Fibroblast of lung (primary cell): ENCODE results near the gene DGKG.
A peak's percentile ranks its signal among the peaks of the same experiment; 100 is the strongest.

ENCODE experiments used
- CTCF ChIP-seq, 2 donors: IDR thresholded peaks in 1 of 2; conservative IDR thresholded peaks in 1 of 2; 1 replicate in 1 of 2; 2 replicates in 1 of 2; pipeline ENCODE4 v1.5.1; 2011 to 2012; ENCODE audit warnings: low read length in 2 of 2, control low read depth in 1 of 2, inconsistent platforms in 1 of 2, low read depth in 1 of 2, mild to moderate bottlenecking in 1 of 2
- EZH2 ChIP-seq: IDR thresholded peaks from 2 replicates; pipeline ENCODE4 v1.5.1; 2012; ENCODE audit warnings: low read length, control low read depth, mild to moderate bottlenecking; ENCODE audit errors: missing control alignments

- TF ChIP-seq CTCF (conservative IDR thresholded peaks at IDR 0.05 in 1 of 2, IDR thresholded peaks at IDR 0.05 in 1 of 2; ENCODE audit: low read depth in 1 of 2, low read length in 2 of 2) (peak; percentile 12 to 54), EZH2 (no peak)
Observed at GRCh38 chr3:186268616-186269448, 93.2 kb downstream of the DGKG start.
